Inferior parietal cortex (tissue), 1 donor: ENCODE measurements around the gene ORC4.

Source experiments
- DNase-seq: peaks from one replicate; pipeline ENCODE4 v3.0.0-alpha.2; 2016; ENCODE audit errors: extremely low spot score

The ORC4 gene

GRCh38 chr2:148020111-148021058 lies at the start of gene ORC4:
Gene ORC4, minus strand, starts transcription at chr2:148020737. Its CDS starts 44,779 bp downstream, at chr2:147975958.
- peak; percentile 96 for DNase-seq

DNA sequence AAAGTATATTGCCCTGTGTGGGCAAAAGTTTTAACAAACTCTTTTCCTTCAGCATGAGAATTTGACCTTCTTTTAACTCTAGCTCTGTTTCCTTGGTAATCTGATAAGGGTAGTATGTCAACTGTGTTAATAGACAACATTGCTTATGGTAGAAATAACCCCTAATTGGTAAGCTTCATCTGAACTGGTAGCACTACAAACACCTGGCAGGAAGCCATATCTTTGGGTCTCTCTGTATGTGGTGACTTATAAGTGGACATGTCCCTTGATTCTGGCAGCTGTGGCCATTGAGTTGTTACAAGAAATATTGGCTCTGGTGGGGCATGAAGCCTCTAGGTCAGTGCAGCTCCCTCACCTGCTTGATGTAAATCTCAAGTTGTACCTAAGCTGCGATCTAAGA lies 47.3 kb upstream of the ORC4 start:
- DNase-seq = no peak

DNA sequence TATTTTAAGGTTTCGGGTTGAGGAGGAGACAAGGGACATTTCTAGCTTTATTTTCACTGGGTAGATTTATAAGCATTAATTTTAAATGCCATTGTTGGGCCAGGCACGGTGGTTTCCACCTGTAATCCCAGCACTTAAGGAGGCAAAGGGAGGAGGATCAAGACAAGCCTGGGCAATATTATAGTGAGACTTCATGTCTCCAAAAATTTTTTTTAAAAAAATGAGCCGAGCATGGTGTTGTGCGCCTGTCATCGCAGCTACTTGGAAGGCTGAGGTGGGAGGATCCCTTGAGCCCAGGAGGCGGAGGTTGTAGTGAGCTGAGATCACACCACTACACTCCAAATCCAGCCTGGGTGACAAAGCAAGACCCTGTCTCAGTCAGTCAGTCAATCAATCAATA lies 45.4 kb upstream of the ORC4 start:
- no peak for DNase-seq

- no peak for DNase-seq
Measured at GRCh38 chr2:148063633-148064032, 43.1 kb upstream of the ORC4 start.

DNA sequence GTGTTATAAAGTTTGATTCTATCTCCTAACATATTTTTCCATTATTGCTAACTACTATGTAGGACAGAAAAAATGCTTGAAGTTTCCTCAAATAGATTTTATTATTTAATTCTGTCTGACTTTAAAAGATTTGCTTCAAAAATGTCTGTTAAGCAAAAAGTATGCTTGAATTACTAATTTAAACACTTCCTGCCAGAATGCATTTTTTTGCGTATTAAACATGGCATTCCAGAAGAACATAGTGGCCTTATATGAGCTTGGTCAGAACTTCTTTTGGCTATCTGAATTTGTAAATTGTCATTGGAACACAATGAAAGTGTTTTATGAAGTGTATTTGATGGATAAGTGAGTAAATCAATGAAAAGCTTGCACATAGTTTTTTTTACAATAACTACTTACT lies 38.1 kb upstream of the ORC4 start:
- DNase-seq = no peak

DNA sequence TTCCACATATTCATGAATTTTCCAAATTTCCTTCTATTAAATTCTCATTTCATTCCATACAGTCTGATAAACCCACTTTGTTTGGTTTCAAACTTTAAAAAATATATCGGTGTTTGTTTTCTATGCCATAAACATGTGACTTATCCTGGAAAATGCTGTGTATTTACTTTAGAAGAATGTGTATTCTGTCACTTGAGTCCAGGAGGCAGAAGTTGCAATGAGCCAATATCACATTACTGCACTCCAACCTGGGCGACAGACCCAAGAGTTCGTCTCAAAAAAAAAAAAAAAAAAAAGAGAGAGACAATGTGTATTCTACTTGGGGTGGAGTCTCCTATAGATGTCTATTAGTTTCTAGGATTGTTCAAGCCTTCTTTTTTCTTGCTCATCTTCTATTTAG lies 32.1 kb upstream of the ORC4 start:
- DNase-seq = no peak

DNA sequence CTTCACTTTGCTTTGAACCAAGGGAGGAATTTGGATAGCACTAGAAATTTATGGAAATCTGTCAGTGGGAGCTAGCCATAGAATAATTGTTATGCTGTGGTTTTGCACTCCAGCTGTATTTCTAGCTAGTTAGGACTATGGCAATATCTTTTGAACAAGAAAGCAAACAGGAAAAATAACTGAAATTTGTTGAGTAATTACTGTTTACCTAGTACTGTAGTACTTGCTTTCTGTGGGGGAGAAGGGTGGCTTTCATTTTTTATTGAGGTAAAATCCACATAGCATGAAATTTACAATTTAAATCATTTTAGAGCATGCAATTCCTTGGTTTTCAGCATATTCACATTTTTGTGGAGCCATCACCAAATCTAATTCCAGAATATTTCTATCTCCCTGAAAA lies 28.7 kb upstream of the ORC4 start:
- no peak for DNase-seq

GRCh38 chr2:148048475-148049221 lies 28.1 kb upstream of the ORC4 start:
- no peak for DNase-seq

- DNase-seq = no peak
Measured at GRCh38 chr2:148046802-148047201, 26.3 kb upstream of the ORC4 start.

- DNase-seq = no peak
Measured at GRCh38 chr2:148044322-148044721, 23.8 kb upstream of the ORC4 start.

DNA sequence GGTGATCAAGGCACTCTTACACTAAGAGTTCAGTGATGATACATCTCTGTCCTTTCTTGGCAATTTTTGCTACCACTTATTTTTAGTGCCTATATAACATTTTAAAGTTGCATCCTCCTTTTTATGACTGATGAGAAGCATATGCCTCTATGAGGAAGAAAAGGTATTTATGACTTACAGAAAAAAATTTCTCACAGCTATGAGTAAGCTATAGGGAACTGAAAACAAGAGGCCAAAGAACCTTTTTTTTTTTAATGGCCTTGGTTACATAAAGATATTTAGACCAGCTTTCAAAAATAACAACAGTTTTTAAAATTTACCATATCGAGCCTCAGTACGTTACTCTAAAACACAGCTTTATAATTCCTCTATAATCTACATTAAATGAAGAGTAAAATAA lies 21.7 kb upstream of the ORC4 start:
- DNase-seq = no peak

- DNase-seq = no peak
Measured at GRCh38 chr2:148039783-148040182, 19.2 kb upstream of the ORC4 start.

DNA sequence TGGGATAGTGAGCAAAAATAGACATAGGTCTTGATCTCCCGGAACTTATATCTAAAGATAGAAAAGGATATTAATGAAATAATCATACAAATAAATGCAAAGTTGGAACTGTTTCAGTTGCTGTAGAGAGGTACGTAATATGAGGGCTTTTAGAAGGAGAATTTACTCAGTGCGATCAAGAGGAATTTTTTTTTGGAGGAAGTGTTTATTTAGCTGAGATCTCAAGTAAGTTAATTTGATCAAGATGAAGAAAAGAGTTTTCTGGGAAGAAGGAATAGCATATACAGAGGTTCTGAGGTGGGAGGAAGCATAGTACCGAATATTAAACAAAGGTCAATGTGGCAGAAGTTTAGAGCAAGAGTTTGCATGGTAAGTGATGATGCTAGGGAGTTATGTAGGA lies 11.7 kb upstream of the ORC4 start:
- no peak for DNase-seq

- DNase-seq = no peak
Measured at GRCh38 chr2:148031152-148031551, 10.6 kb upstream of the ORC4 start.

GRCh38 chr2:148028781-148029180 lies 8.2 kb upstream of the ORC4 start:
- no peak for DNase-seq

DNA sequence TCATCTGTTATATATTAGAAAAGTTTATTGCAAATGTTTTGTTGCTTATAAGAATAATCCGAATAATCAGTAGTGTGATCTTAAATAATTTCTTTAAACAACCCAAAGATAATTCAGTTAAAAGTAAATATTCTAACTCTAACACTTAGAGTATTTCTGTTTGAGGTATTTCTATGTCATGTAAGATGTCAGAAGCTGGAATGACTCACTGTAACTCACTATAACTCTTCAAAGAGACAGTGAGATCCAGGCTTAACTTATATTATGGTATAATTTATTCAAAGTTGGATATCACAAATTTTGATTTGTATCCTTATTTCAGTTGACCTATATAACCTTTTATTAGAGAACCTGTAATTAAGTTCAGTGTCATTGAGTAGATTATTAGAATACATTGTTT lies 7.3 kb upstream of the ORC4 start:
- no peak for DNase-seq

- DNase-seq = no peak
Measured at GRCh38 chr2:148026573-148026972, 6.0 kb upstream of the ORC4 start.

GRCh38 chr2:148023861-148024260 lies 3.3 kb upstream of the ORC4 start:
- DNase-seq = no peak

DNA sequence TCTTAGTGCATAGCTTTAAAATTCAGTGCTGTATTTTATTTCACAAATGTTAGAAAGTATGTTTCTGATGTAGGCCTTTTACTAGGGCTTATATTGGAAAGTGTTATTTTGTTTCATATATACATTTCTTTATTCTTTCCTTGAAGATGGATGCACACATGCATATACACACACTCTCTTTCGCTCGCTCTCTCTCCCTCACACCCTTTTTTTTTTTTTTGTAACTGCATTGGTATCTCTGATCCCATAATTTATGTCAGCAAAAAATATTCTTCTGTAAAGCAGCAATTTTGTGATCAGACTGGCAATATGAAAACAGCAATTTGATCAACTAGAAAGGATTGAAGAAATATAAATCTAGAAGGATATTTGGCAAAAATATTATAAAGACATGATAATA lies 2.3 kb upstream of the ORC4 start:
- DNase-seq = no peak

DNA sequence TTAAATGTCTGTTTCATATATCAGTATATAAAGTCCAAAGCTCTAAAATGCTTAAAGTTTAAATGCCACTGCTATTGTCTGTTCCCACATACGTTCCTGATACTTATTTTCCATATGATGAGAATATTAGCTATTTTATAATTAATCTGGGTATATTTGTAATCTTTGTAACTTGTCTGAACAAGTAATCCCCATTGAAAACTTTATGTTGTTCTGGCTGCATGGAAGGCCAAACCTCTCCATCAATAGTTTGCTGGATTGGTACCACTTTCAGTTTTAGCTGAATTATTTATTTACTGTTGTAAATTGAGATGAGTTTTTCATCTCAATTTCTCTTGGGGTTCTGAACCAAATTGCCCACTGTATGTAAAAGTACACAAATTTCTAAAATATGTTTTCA lies 1.8 kb upstream of the ORC4 start:
- DNase-seq = no peak

DNA sequence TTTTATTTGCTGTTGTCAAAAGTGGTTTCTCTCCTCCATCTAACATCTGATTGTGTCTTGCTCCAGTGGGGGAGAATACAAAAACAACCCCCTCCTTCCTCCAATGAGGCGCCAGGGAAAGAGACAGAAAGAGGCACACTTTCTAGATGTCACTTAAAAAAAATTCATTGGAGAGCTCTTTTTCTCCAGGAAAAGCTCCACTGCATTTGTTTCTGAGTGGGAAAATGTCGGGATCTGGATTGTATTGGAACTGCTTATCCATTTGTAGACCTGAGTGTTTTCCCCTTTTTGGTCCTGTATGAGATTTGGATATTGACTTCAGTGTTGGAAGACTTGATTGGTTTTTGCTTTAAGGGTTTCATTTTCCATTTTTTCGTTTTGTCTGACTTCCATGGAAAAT lies 1.3 kb upstream of the ORC4 start:
- peak; percentile 11 for DNase-seq

DNA sequence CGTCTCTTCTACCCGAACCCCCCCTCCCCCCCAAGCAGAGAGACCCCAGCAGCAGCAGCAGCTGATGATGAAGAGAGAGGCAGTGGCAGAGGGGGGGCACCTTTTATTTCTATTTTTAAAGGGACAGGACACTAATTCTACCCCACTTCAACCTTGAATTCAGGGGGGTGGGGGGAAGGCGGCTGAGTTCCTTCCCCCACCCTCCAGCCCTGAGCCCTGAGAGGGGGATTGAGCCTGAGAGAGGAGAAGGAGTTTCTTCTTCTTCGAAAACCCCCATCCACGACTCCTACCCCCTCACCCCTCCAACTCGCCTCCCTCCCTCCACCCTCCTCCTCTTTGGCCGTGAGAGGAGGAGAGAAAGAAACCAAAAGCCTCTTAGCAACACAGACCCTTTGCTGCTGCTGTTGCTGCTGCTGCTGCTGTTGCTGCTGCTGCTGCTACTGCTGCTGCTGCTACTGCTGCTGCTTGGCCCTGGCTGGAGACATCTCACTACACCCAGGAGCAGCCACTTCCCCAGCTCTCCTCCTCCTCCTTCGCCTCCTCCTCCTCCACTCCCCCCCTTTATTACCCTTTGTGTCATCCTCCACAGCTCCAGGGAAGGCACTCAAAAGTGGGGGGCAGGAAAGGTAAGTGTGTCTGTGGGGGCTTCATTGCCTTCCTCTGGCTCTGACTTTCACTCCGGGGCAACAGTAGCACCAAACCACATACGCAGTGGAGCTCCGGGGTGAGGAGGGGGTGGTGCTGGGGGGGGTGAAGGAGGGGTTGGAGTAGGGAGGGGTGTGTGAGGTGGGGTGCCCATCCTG lies 723 bp upstream of the ORC4 start, which contains the start of gene MBD5:
Gene MBD5, plus strand, starts transcription at position 33 of the 803 bp plus-strand sequence.
- no peak for DNase-seq
